GM18508 (cell line): ENCODE results near the gene KPNA3.
"Not testable (repeated sequence)": the region's sequence is repeated elsewhere in the genome, so short reads cannot be mapped to it uniquely, and the experiment has no call there.

Experiments used
- ATAC-seq: cut with Tn5 transposase; IDR thresholded peaks from one replicate; pipeline ENCODE4 v1.9.1; 2021; ENCODE audit warnings: moderate number of reproducible peaks; ENCODE audit not compliant: insufficient read depth, unreplicated experiment

The KPNA3 gene

GRCh38 chr13:49810567-49811526 is 18.4 kb upstream of the KPNA3 start:
- no peak for ATAC-seq

GRCh38 chr13:49807681-49808080 is 15.2 kb upstream of the KPNA3 start:
- no peak for ATAC-seq

GRCh38 chr13:49806126-49806536 is 13.6 kb upstream of the KPNA3 start:
- ATAC-seq = no peak

- not testable (repeated sequence) for ATAC-seq
Observed at GRCh38 chr13:49803047-49803446, 10.6 kb upstream of the KPNA3 start.

- ATAC-seq = no peak
Observed at GRCh38 chr13:49802426-49802825, 9.9 kb upstream of the KPNA3 start.

GRCh38 chr13:49791711-49792549 is 552 bp downstream of the KPNA3 start:
- no peak for ATAC-seq

GRCh38 chr13:49791315-49791710 is 1.2 kb downstream of the KPNA3 start:
- ATAC-seq = no peak

GRCh38 chr13:49789968-49790367 is 2.5 kb downstream of the KPNA3 start:
- ATAC-seq = no peak

GRCh38 chr13:49786401-49787008 is 6.0 kb downstream of the KPNA3 start:
- no peak for ATAC-seq

GRCh38 chr13:49784886-49785570 is 7.5 kb downstream of the KPNA3 start:
- no peak for ATAC-seq

GRCh38 chr13:49783865-49784264 is 8.6 kb downstream of the KPNA3 start:
- ATAC-seq = no peak

- no peak for ATAC-seq
Observed at GRCh38 chr13:49782784-49783183, 9.7 kb downstream of the KPNA3 start.

- ATAC-seq = no peak
Observed at GRCh38 chr13:49781806-49782205, 10.7 kb downstream of the KPNA3 start.

GRCh38 chr13:49779721-49780120 is 12.8 kb downstream of the KPNA3 start:
- no peak for ATAC-seq

- ATAC-seq = no peak
Observed at GRCh38 chr13:49777746-49778614, 14.5 kb downstream of the KPNA3 start.

GRCh38 chr13:49776871-49777270 is 15.6 kb downstream of the KPNA3 start:
- ATAC-seq = no peak

GRCh38 chr13:49774376-49775005 is 18.0 kb downstream of the KPNA3 start:
- ATAC-seq = no peak

- no peak for ATAC-seq
Observed at GRCh38 chr13:49772828-49773227, 19.7 kb downstream of the KPNA3 start.

- ATAC-seq = not testable (repeated sequence)
Observed at GRCh38 chr13:49761811-49762210, 30.7 kb downstream of the KPNA3 start.
